Activated CD4-positive, CD25-positive, alpha-beta regulatory T cell (primary cell): Measurements from ENCODE around the gene IRAK3.
"Not testable (repeated sequence)": the region's sequence is repeated elsewhere in the genome, so short reads cannot be mapped to it uniquely, and the experiment has no call there.

ENCODE experiments used
- DNase-seq, 4 experiments: peaks; one replicate each; lab custom pipeline; 2025; lab: John Stamatoyannopoulos, UW

IRAK3 gene

GRCh38 chr12:66174391-66175325 lies 14.4 kb upstream of the IRAK3 start:
- not testable (repeated sequence) for DNase-seq

DNA sequence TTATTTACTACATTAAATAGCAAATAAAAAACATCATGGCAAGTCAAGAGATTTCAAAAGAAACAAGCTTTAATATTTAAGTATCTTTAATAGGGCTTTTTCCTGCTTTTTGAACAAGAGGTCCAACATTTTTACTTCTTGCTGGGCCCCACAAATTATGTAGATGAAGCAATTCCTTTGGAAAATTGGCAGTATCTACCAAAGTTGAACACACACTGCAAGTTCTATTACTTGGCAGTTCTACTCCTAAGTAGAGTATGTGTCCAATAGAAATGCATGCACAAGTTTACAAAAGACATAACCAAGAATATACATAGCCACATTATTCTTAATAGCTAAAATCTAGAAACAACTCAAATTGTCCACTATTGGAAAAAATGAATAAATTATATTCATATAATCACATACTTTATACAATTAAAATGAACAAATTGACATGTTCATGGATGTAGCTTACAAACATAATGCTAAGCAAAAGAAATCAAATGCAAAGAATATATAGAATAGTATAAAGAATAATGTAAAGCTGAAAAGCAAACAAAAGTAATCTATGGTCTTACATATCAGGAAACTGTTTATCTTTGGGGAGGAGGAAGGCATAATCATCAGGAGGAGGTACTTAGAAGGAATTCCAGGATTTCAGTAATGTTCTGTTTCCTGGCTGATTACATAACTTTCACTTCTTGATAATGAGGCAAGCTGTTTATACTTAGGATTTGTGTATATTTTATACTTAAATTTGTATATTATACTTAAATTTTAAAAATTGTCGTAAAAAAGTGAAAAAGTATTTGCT lies 12.7 kb upstream of the IRAK3 start:
- no peak for DNase-seq

DNA sequence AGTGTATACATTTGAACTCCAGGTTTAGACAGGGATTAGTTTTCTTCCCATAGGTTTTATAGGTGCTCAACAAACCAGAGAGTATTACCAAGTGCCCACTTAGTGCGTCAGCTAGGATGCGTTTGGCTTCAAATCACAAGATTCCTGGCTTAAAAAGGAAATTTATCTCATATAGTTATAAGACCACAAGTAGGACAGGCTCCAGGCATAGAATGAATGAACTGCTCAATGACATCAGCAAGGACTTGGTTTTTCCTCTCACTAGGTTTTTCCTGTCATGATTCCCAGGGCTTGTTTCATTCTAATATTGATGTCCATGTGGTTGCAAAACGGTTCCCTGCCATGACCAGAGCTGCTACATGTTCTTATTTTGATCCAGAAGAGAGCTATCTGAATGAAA lies 6.1 kb upstream of the IRAK3 start:
- DNase-seq = no peak

DNA sequence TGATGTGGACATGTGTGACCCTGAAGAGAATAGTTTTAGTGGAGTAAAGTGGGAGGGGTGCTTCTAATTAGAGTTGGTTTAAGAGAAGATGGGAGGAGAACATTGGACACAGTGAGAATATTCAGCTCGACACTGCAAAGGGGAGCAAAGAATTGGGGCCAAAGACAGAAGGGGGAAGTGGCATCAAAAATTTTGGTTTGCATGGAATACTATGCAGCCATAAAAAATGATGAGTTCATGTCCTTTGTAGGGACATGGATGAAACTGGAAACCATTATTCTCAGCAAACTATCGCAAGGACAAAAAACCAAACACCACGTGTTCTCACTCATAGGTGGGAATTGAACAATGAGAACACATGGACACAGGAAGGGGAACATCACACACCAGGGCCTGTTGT lies 4.2 kb upstream of the IRAK3 start:
- not testable (repeated sequence) for DNase-seq

- no peak for DNase-seq
These were observed 2.0 kb upstream of the IRAK3 start for GRCh38 chr12:66187036-66187435.

DNA sequence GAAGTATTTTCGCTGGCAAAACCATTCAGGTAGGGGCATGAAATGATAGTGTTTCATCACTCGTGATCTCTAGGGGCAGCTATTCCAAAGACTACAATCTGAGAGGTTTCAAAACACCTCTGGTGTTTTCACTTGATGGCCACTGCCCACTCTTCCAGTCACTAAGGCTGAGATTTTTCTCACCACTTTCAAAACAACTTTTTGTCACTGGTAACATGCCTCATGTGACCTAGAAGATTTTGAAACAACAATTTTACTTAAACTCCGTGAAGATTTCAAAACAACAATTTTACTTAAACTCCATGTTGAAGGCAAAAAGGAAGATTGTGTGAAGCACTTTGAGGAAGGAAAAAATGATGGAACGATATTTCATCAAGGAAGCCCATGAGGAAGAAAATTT lies 1.2 kb upstream of the IRAK3 start:
- DNase-seq = no peak

- DNase-seq = no peak
These were observed 451 bp downstream of the IRAK3 start for GRCh38 chr12:66189486-66189843.

DNA sequence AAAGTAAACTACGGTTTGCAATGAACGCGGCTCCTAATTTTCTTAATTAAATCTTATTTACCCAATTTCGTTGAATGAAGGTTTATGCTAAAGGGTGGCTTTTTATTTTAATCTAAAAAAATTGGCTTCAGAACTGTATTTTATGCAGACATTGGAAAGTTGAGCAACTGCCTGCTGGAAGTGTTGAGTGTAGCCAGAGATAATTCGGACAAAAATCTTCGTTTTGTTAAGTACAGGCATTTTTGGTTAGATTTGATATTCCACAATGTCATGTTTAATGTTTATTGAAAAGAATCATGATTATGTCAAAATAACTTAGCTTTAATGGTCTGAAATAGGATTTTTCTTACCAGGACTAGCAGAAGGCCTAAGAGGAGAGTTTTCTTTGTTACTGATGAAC lies 875 bp downstream of the IRAK3 start:
- DNase-seq = no peak

GRCh38 chr12:66190519-66191370 lies 1.7 kb downstream of the IRAK3 start:
- DNase-seq = no peak

DNA sequence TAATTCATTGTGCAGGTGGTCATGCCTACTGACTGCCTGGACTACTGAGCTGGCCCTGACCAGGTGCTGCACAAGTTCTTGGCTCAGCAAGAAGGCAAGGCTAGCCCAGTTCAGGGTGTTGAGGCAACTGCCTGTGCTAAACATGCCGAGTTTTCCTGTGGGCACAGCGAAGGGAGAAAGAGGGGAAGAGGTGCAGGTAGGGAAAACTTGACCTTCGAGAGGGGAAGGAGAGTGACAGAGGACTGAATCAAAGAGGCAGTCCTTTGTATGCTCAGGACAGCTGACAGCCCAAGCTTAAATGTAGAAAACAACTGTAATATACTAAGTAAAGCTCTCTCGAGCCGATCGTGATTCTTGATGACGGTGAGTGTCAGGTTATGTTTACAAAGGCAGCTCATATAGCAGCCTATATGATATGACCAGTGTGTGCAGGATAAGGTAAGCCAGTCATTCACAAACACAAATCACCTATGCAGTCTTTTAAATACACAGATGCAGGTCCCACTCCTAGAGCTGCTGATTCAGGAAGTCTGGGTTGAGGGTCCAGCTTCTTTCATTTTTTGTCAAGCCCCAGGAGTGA lies 2.6 kb downstream of the IRAK3 start:
- no peak for DNase-seq

DNA sequence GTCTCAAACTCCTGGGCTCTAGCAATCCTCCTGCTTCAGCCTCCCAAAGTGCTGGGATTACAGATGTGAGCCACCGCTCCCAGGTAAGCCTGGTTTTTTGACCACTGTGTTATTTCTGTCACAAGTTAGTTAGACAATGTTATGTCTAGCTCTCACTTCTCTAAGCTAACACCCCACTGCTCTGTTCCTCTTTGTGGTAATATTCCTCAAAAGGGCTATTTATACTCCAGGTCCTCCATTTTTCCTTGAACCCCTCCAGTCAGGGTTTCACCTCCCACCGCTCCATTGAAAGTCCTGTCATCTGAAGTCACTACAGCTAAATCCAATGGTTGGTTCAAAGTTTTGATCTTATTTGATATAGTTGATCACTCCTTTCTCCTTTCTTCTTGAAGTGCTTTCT lies 5.1 kb downstream of the IRAK3 start:
- no peak for DNase-seq

GRCh38 chr12:66195242-66195641 lies 6.2 kb downstream of the IRAK3 start:
- no peak for DNase-seq

- DNase-seq = no peak
These were observed 7.8 kb downstream of the IRAK3 start for GRCh38 chr12:66196806-66197205.

DNA sequence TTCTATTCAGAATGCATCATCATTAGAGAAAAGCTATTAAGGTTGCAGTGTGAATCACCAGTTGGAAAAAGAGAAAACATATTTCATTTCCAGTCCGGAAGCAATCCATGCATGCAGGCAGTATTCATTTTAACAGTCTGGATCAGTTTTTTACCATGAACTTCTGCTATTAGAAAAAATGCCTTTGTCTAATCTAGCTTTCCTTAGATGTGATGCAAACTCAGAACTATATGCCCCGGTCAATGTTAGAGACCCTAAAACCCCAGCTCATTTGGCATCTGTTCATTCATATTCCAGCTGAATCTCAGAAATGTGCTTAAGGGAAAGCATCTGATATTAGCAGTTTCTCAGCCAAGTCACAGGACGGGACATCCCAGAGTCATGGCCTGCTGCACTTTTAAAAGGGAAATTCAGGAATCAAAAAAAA lies 8.5 kb downstream of the IRAK3 start:
- DNase-seq = no peak

- no peak for DNase-seq
These were observed 10.1 kb downstream of the IRAK3 start for GRCh38 chr12:66199141-66199540.

DNA sequence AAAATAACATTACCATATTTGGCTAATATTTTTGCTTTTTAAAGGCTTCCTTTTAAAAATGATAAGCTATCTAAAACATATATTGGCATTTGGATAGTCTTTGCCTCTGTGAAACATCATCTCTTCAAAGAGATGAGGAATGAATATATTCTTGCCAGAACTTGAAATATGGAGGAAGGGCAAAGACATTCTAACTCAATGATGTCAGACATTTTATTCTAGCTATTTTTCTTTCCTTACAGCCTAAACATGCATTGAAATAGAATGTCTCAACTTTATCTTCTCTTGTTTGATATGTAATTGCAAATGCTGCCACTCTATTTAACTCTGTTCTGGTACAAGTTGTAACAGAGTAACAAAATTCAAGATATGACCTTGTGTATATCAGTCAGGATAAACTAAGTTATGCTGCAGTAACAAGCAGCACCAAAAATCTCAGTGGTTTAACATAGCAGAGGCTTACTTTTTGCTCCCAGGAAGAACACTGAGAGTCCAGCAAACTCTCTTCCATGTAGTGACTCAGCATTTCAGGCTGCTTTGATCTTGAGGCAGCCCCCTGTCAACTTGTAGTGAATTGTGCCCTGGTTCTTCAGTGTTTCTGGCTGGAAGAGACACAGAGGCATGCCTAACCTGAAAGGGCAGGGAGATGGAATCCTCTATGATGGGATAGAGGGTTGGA lies 11.0 kb downstream of the IRAK3 start:
- no peak for DNase-seq

DNA sequence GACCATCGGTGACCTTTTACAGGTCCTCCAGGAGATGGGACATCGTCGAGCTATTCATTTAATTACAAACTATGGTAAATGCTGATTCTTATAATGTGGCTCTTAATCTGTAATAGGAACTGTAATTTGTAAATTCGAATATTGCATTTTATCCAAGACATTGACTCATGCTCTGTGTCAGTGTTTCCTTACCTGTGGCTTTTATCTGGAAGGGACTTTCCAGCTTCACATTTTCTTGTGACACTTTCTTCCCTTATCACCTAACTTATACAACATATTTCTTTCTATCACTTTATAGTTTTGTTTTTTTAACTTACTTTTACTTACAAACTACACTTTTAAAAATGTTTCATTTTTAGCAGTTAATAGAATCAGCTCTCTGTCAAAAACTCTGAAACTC lies 14.8 kb downstream of the IRAK3 start:
- no peak for DNase-seq

GRCh38 chr12:66206141-66206540 lies 17.1 kb downstream of the IRAK3 start:
- DNase-seq = no peak

DNA sequence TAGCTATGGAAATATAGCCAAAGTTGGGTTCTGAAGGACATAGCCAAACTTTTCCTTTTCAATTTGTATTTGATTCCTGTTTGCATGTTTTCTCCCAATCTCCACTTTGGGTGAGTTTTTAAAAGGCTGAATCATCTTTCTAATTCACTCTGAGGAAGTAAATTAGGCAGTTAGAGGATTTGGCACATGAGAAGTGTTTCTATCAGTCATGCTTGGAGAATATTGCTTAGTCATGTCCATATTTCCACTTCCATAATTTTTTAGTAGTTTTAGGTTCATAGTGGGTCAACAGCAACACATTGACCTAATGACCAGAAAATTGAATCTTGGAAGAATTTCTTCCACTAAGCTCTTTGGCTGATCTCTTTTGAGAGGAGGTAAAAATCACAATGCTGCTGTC lies 21.8 kb downstream of the IRAK3 start:
- DNase-seq = no peak

DNA sequence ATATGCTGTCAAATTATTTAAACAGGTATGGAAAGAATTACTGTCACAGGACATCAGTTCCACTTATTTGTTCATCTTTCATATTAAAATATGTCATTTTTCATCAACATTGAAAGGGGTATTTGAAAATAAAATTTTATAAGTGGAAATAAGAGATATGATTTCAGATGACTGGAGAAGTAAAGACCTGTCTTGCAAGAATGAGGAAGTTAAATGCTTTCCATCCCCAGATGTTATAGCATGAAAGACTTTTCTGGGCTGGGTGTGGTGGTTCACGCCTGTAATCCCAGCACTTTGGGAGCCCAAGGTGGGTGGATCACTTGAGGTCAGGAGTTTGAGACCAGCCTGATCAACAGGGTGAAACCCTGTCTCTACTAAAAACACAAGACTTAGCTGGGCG lies 22.6 kb downstream of the IRAK3 start:
- not testable (repeated sequence) for DNase-seq

DNA sequence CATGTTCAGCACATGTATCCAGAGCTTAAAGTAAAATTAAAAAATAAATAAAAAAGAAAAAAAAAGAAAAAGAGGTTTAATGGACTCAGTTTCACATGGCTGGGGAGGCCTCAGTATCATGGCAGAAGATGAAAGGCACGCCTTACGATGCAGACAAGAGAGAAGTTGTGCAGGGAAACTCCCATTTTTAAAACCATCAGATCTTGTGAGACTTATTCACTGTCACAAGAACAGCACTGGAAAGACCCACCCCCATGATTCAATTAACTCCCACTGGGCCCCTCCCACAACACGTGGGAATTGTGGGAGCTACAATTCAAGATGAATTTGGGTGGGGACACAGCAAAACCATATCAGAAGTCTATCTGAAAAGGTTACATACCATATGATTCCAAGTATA lies 24.0 kb downstream of the IRAK3 start:
- DNase-seq = not testable (repeated sequence)
